B cell (primary cell): ENCODE data around the gene TBXAS1. TPM values are rescaled to one million over a fixed set of nuclear protein-coding genes. Genes with fewer than 3 reads are reported as not detected.

Source experiments
- ATAC-seq: fragments of 200-7000 bp; cut with Tn5 transposase; one replicate; pipeline ENCODE4 v1.10.0; 2021; ENCODE audit warnings: low read depth, mild to moderate bottlenecking, moderate number of reproducible peaks, moderate library complexity
- CTCF ChIA-PET: fragments of 350-600 bp; sonication (Branson Sonifier 250); formaldehyde crosslinking; loops from one replicate; lab custom pipeline; 2021; ENCODE audit warnings: antibody characterized with exemption, inconsistent platforms; lab: Charles Lee
- POLR2A ChIA-PET: fragments of 350-600 bp; sonication (Branson Sonifier 250); formaldehyde crosslinking; loops from one replicate; lab custom pipeline; 2021; ENCODE audit warnings: antibody characterized with exemption; lab: Charles Lee
- DNase-seq: peaks from one replicate; pipeline ENCODE4 v3.0.0; 2013
- H2AFZ ChIP-seq: 2 replicates; pipeline ENCODE4 v1.6.1; 2012; ENCODE audit warnings: mild to moderate bottlenecking, low read depth, low read length; ENCODE audit not compliant: insufficient read depth, poor library complexity, severe bottlenecking
- H3K27ac ChIP-seq, 2 donors: 1 replicate in 1 of 2; 2 replicates in 1 of 2; pipeline ENCODE4 v1.5.1; 2012 to 2013; ENCODE audit warnings: low read length in 2 of 2, mild to moderate bottlenecking in 2 of 2, moderate library complexity in 1 of 2
- H3K27me3 ChIP-seq, 4 experiments: fragments of 200-600 bp in 1 of 4; sonication (generic) in 1 of 4; replicated peaks in 1 of 4; 1 replicate in 2 of 4; 2 replicates in 2 of 4; pipeline versions ENCODE4 v1.6.1 to v1.7.0; 2013 to 2016; ENCODE audit warnings: low read length in 3 of 4, mild to moderate bottlenecking in 2 of 4, mixed read lengths in 1 of 4, moderate library complexity in 1 of 4; ENCODE audit not compliant: insufficient read depth in 4 of 4, control insufficient read depth in 3 of 4; ENCODE audit errors: control extremely low read depth in 1 of 4
- H3K36me3 ChIP-seq, 2 experiments: replicated peaks in 1 of 2; 1 replicate in 1 of 2; 2 replicates in 1 of 2; pipeline versions ENCODE4 v1.6.1 to v1.7.1; 2013; ENCODE audit warnings: low read length in 1 of 2; ENCODE audit not compliant: insufficient read depth in 2 of 2, control insufficient read depth in 1 of 2; ENCODE audit errors: control extremely low read depth in 1 of 2, extremely low read depth in 1 of 2
- H3K4me1 ChIP-seq, 2 donors: fragments of 200-600 bp in 1 of 2; sonication (generic) in 1 of 2; 1 replicate in 1 of 2; 2 replicates in 1 of 2; pipeline versions ENCODE4 v1.5.1 to v1.6.1; 2013 to 2017; ENCODE audit warnings: low read length in 2 of 2; ENCODE audit not compliant: control insufficient read depth in 2 of 2, insufficient read depth in 2 of 2
- H3K4me2 ChIP-seq: replicated peaks from 2 replicates; pipeline ENCODE3; 2012; ENCODE audit warnings: mild to moderate bottlenecking, low read depth, low read length; ENCODE audit not compliant: poor library complexity, severe bottlenecking
- H3K4me3 ChIP-seq, 5 experiments: fragments of 200-600 bp in 1 of 5; sonication (generic) in 1 of 5; 1 replicate in 3 of 5; 2 replicates in 2 of 5; pipeline versions ENCODE4 v1.5.1 to v1.7.0; 2011 to 2016; ENCODE audit warnings: low read length in 4 of 5, mild to moderate bottlenecking in 4 of 5, low read depth in 2 of 5, control low read depth in 1 of 5, moderate library complexity in 1 of 5; ENCODE audit not compliant: insufficient read depth in 1 of 5; ENCODE audit errors: control extremely low read depth in 1 of 5, extremely low read depth in 1 of 5
- H3K79me2 ChIP-seq: fragments of 200-600 bp; sonication (generic); one replicate; pipeline ENCODE4 v1.6.0; 2016; ENCODE audit warnings: low read length; ENCODE audit not compliant: control insufficient read depth, insufficient read depth
- H3K9ac ChIP-seq: fragments of 200-600 bp; sonication (generic); 2 replicates; pipeline ENCODE4 v1.6.1; 2017; ENCODE audit warnings: mild to moderate bottlenecking, low read length, moderate library complexity
- H3K9me3 ChIP-seq, 3 donors: one replicate each; pipeline versions ENCODE4 v1.6.1 to v1.7.1; 2013; ENCODE audit warnings: low read length in 2 of 3; ENCODE audit not compliant: control insufficient read depth in 2 of 3, insufficient read depth in 1 of 3; ENCODE audit errors: control extremely low read depth in 1 of 3
- H4K20me1 ChIP-seq: 2 replicates; pipeline ENCODE4 v1.6.0; 2012; ENCODE audit warnings: mild to moderate bottlenecking, low read length; ENCODE audit not compliant: insufficient read depth, control insufficient read depth, poor library complexity, severe bottlenecking
- H3K27ac Mint-ChIP-seq: one replicate; pipeline ENCODE4 v1.8.0; 2021; ENCODE audit warnings: mixed read lengths
- H3K27me3 Mint-ChIP-seq: one replicate; pipeline ENCODE4 v1.8.0; 2021; ENCODE audit warnings: mixed read lengths
- H3K4me1 Mint-ChIP-seq: one replicate; pipeline ENCODE4 v1.8.0; 2021; ENCODE audit warnings: mixed read lengths
- H3K4me3 Mint-ChIP-seq: one replicate; pipeline ENCODE4 v1.8.0; 2021; ENCODE audit warnings: mixed read lengths
- H3K9me3 Mint-ChIP-seq: one replicate; pipeline ENCODE4 v1.8.0; 2022; ENCODE audit warnings: mixed read lengths; ENCODE audit not compliant: insufficient read depth
- EZH2 ChIP-seq: IDR thresholded peaks from 2 replicates; pipeline ENCODE4 v1.6.1; 2012; ENCODE audit warnings: borderline replicate concordance, low read depth, mild to moderate bottlenecking, moderate library complexity, low read length; ENCODE audit not compliant: insufficient read depth, poor library complexity, severe bottlenecking
- WGBS: methylation state at CpG from one replicate; pipeline ENCODE4 v1.1.5; 2013; ENCODE audit warnings: missing lambda C conversion rate; ENCODE audit not compliant: insufficient coverage; 5-methylcytosine and 5-hydroxymethylcytosine counted together
- intact Hi-C: fragments of 100-400 bp; cut with micrococcal nuclease; formaldehyde crosslinking; loops from one replicate; pipeline ENCODE4 v1.10.0; 2022
- polyA plus RNA-seq: library from polyadenylated mRNA; depleted of rRNA; stranded (reverse); fragments of >200 nt; gene quantifications from 2 replicates; pipeline ENCODE4 v1.2.3, GENCODE V29; 2012
- total RNA-seq, 2 donors: library from RNA; stranded (reverse); fragments of 120-200 nt in 1 of 2; gene quantifications; 1 replicate in 1 of 2; 2 replicates in 1 of 2; pipeline versions ENCODE4 v1.2.3 to v1.2.4, GENCODE V29; 2013 to 2022
- TF ChIP-seq, protein P1 (sequence below): fragments of 200-600 bp; IDR thresholded peaks from one replicate; pipeline ENCODE4 v1.8.0; 2022; ENCODE audit warnings: antibody characterized with exemption, mild to moderate bottlenecking

The TBXAS1 gene
- total and polyA plus RNA-seq, 2 donors (not counting 1 experiment from before 2014, with no cell fraction given): 8.1 to 21.0 TPM

DNA sequence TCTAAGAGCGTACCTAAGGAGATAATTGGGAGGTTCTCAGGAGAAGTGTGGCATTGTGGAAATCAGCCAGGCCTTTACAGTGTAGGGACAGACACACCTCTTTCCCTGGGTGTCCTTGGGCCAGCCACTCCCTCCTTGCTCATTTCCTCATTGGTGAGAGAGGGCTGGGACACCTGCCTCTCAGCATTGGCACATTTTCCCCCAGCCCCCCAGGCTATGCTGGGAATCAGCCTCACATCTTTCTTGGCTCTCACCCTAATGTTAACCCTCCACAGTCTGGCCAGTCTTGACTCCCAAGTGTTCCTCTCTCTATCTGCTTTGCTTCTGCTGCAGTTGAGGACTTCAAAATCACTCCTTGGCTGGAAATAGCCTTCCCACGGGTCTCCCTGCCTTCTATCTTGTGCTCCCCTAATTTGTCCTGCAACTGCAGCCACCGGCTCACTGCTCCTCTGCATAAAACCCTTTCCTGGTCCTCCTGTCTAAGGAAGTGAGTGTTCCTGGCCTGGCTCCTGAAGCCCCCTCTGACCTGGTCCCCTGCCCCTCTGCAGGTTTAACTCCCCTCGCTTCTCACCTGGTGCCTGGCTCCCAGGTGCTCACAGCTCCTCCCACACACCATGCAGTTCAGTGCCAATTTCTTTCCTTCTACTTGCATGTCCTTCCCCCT lies 15.8 kb downstream of the TBXAS1 start:
- Histone ChIP-seq H3K4me2 (no peak overlapping the region), H3K4me1 (peaks cover 9 to 10% of the 10 kb centered on the region in 2 donors), H3K27me3 (no peaks in the 10 kb centered on the region), H4K20me1 (no peaks in the 10 kb centered on the region), H2AFZ (no peak overlapping the region), H3K79me2 (no peaks in the 10 kb centered on the region), H3K4me3 (no peak overlapping the region), H3K9ac (no peak overlapping the region), H3K27ac (no peak overlapping the region), H3K36me3 (no peaks in the 10 kb centered on the region), H3K9me3 (peaks cover 0 to 3% (median 0%) of the 10 kb centered on the region in 3 donors)
- WGBS: 88% methylated on average over 4 of the region's 4 CpGs
- no peak overlapping the region for H3K27ac Mint-ChIP-seq
- DNase-seq (no peak), ATAC-seq (no peak)
- H3K9me3 Mint-ChIP-seq: no peaks in the 10 kb centered on the region
- POLR2A ChIA-PET: no interaction called here
- peaks cover 5% of the 10 kb centered on the region for H3K27me3 Mint-ChIP-seq
- intact Hi-C loops: no loop called here
- H3K4me1 Mint-ChIP-seq: peaks cover 12% of the 10 kb centered on the region
- CTCF ChIA-PET: no interaction called here
- TF ChIP-seq, protein P1, sequence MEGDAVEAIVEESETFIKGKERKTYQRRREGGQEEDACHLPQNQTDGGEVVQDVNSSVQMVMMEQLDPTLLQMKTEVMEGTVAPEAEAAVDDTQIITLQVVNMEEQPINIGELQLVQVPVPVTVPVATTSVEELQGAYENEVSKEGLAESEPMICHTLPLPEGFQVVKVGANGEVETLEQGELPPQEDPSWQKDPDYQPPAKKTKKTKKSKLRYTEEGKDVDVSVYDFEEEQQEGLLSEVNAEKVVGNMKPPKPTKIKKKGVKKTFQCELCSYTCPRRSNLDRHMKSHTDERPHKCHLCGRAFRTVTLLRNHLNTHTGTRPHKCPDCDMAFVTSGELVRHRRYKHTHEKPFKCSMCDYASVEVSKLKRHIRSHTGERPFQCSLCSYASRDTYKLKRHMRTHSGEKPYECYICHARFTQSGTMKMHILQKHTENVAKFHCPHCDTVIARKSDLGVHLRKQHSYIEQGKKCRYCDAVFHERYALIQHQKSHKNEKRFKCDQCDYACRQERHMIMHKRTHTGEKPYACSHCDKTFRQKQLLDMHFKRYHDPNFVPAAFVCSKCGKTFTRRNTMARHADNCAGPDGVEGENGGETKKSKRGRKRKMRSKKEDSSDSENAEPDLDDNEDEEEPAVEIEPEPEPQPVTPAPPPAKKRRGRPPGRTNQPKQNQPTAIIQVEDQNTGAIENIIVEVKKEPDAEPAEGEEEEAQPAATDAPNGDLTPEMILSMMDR: no peak
- TF ChIP-seq EZH2: no peak
- no peak overlapping the region for H3K4me3 Mint-ChIP-seq

DNA sequence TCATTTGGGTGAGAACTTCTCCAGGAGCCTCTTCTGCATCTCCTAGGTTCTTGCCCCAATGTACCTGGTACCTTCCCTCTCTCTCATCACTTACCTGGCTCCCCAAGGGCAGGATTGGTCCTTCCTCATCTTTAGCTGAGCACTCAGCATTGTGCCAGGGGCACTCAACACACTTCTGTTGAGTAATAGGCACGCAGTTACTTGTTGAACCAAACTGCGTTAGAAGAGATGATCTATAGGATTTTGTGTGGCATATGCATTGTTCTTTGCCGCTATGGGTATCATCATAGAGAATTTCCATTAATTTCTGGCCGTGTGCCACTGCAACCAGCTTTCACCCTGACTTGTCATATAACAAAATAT lies 16.4 kb downstream of the TBXAS1 start:
- DNase-seq (no peak), ATAC-seq (no peak)
- Histone ChIP-seq H3K36me3 (no peaks in the 10 kb centered on the region), H3K9me3 (peaks cover 0 to 3% (median 0%) of the 10 kb centered on the region in 3 donors), H3K27me3 (no peaks in the 10 kb centered on the region), H3K9ac (no peak overlapping the region), H3K4me2 (no peak overlapping the region), H3K4me3 (no peak overlapping the region), H3K4me1 (peaks cover 9 to 10% of the 10 kb centered on the region in 2 donors), H3K27ac (no peak overlapping the region), H4K20me1 (no peaks in the 10 kb centered on the region), H2AFZ (no peak overlapping the region), H3K79me2 (no peaks in the 10 kb centered on the region)
- TF ChIP-seq, protein P1: no peak
- no peak for TF ChIP-seq EZH2
- Mint-ChIP-seq H3K9me3 (no peaks in the 10 kb centered on the region), H3K4me3 (no peak overlapping the region), H3K27me3 (peaks cover 5% of the 10 kb centered on the region), H3K27ac (no peak overlapping the region), H3K4me1 (peaks cover 12% of the 10 kb centered on the region)
- POLR2A ChIA-PET: no interaction called here
- intact Hi-C loops: no loop called here
- CTCF ChIA-PET: interaction anchor here (0.7 kb wide), 1 partner anchor 85 kb away, joined by 4 read pairs; no protein-coding TSS in a partner anchor
- WGBS: no CpG with 5 or more reads among the region's 4 CpGs
